RWPE2 (cell line): ENCODE results near the gene ARHGAP21.
"Not testable (repeated sequence)": the region's sequence is repeated elsewhere in the genome, so short reads cannot be mapped to it uniquely, and the experiment has no call there.

Experiments
- ATAC-seq: fragments of 200-7000 bp; cut with Tn5 transposase; 3 replicates; pipeline ENCODE4 v1.9.1; 2021; ENCODE audit warnings: low read depth
- DNase-seq: peaks from one replicate; pipeline ENCODE4 v3.0.0-alpha.2; 2020; ENCODE audit warnings: low spot score
- H3K27ac ChIP-seq: fragments of 450-650 bp; 2 replicates; pipeline ENCODE4 v1.5.1; 2017; ENCODE audit warnings: mild to moderate bottlenecking; ENCODE audit not compliant: poor library complexity, severe bottlenecking
- H3K27me3 ChIP-seq: fragments of 250-450 bp; sonication (Bioruptor Pico); 2 replicates; pipeline ENCODE4 v1.5.1; 2021; ENCODE audit warnings: mild to moderate bottlenecking, moderate library complexity; ENCODE audit not compliant: insufficient read depth, poor library complexity, severe bottlenecking
- H3K36me3 ChIP-seq: fragments of 250-450 bp; sonication (Bioruptor Pico); 2 replicates; pipeline ENCODE4 v1.5.1; 2020; ENCODE audit warnings: low read depth, mild to moderate bottlenecking, moderate library complexity
- H3K4me1 ChIP-seq: fragments of 250-450 bp; sonication (Bioruptor Pico); 2 replicates; pipeline ENCODE4 v1.5.1; 2021; ENCODE audit warnings: mild to moderate bottlenecking, moderate library complexity; ENCODE audit not compliant: insufficient read depth, poor library complexity, severe bottlenecking
- H3K4me3 ChIP-seq: fragments of 250-450 bp; sonication (Bioruptor Pico); 2 replicates; pipeline ENCODE4 v1.5.1; 2021; ENCODE audit warnings: mild to moderate bottlenecking, moderate library complexity; ENCODE audit not compliant: severe bottlenecking
- H3K9me3 ChIP-seq: fragments of 250-450 bp; sonication (Bioruptor Pico); 2 replicates; pipeline ENCODE4 v1.5.1; 2021; ENCODE audit warnings: mild to moderate bottlenecking, moderate library complexity; ENCODE audit not compliant: severe bottlenecking
- CTCF ChIP-seq: fragments of 450-650 bp; IDR thresholded peaks from one replicate; pipeline ENCODE4 v1.5.1; 2017; ENCODE audit warnings: mild to moderate bottlenecking, moderate library complexity; ENCODE audit not compliant: poor library complexity, severe bottlenecking

Gene ARHGAP21

GRCh38 chr10:24622781-24623301 lies 100.8 kb downstream of the ARHGAP21 start:
- ATAC-seq (no peak), DNase-seq (no peak)
- H3K4me3 ChIP-seq = no peak overlapping the region
- H3K9me3 ChIP-seq = no peaks in the 10 kb centered on the region
- no peak for TF ChIP-seq CTCF
- peaks cover 13% of the 10 kb centered on the region for H3K4me1 ChIP-seq
- peaks cover 29% of the 10 kb centered on the region for H3K36me3 ChIP-seq
- H3K27me3 ChIP-seq = no peaks in the 10 kb centered on the region
- no peak overlapping the region for H3K27ac ChIP-seq

- not testable (repeated sequence) for H3K27me3 ChIP-seq, DNase-seq, H3K27ac ChIP-seq, H3K9me3 ChIP-seq, H3K4me3 ChIP-seq
- ATAC-seq = peak; percentile 47; the same call in 1 of the 3 replicates
- Histone ChIP-seq H3K4me1 (peaks cover 16% of the 10 kb centered on the region), H3K36me3 (peaks cover 28% of the 10 kb centered on the region)
Measured at GRCh38 chr10:24621035-24621795, 102.5 kb downstream of the ARHGAP21 start.

- H3K27me3 ChIP-seq, H3K9me3 ChIP-seq, DNase-seq, H3K4me3 ChIP-seq, H3K27ac ChIP-seq, ATAC-seq: not testable (repeated sequence)
- Histone ChIP-seq H3K4me1 (peaks cover 20% of the 10 kb centered on the region), H3K36me3 (peaks cover 36% of the 10 kb centered on the region)
Measured at GRCh38 chr10:24619994-24620310, 103.7 kb downstream of the ARHGAP21 start.

GRCh38 chr10:24619291-24619993 lies 104.2 kb downstream of the ARHGAP21 start:
- peaks cover 20% of the 10 kb centered on the region for H3K4me1 ChIP-seq
- ATAC-seq, H3K9me3 ChIP-seq, H3K4me3 ChIP-seq, DNase-seq, H3K27me3 ChIP-seq: not testable (repeated sequence)
- H3K27ac ChIP-seq = peak overlapping the region; percentile 3
- H3K36me3 ChIP-seq = peaks cover 39% of the 10 kb centered on the region

- ATAC-seq = peak; percentile 68
Measured at GRCh38 chr10:24618401-24618800, 105.3 kb downstream of the ARHGAP21 start.

More at GRCh38 chr10:24618401-24618800, 105.3 kb downstream of the ARHGAP21 start:
- Histone ChIP-seq H3K27me3 (no peaks in the 10 kb centered on the region), H3K4me3 (no peak overlapping the region), H3K36me3 (peaks cover 45% of the 10 kb centered on the region), H3K9me3 (no peaks in the 10 kb centered on the region), H3K4me1 (peaks cover 20% of the 10 kb centered on the region), H3K27ac (peak overlapping the region; percentile 3)
- DNase-seq = no peak
- no peak for TF ChIP-seq CTCF
